H9 (cell line): ENCODE data around the gene MAML3. TPM values are rescaled to one million over a fixed set of nuclear protein-coding genes. Genes with fewer than 3 reads are reported as not detected.
A peak's percentile ranks its signal among the peaks of the same experiment; 100 is the strongest.

Experiments
- DNase-seq: peaks from one replicate; pipeline ENCODE4 v3.0.0-alpha.2; 2017
- H2AFZ ChIP-seq: one replicate; pipeline ENCODE4 v1.6.1; 2013; ENCODE audit warnings: mild to moderate bottlenecking, low read length, control low read depth, moderate library complexity
- H2AK5ac ChIP-seq: 2 replicates; pipeline ENCODE4 v1.6.1; 2013; ENCODE audit warnings: low read length, control low read depth, mixed read lengths; ENCODE audit not compliant: insufficient read length
- H2BK120ac ChIP-seq: one replicate; pipeline ENCODE4 v1.6.1; 2013; ENCODE audit warnings: low read depth, mild to moderate bottlenecking, low read length, control low read depth, inconsistent platforms; ENCODE audit not compliant: poor library complexity, severe bottlenecking
- H2BK12ac ChIP-seq: 2 replicates; pipeline ENCODE4 v1.6.1; 2013; ENCODE audit warnings: low read length, control low read depth, mixed read lengths, low read depth; ENCODE audit not compliant: insufficient read length
- H2BK15ac ChIP-seq: 2 replicates; pipeline ENCODE4 v1.6.1; 2013; ENCODE audit warnings: low read depth, low read length, control low read depth
- H2BK20ac ChIP-seq: one replicate; pipeline ENCODE4 v1.6.1; 2013; ENCODE audit warnings: low read depth, mild to moderate bottlenecking, low read length, control low read depth, inconsistent platforms; ENCODE audit not compliant: poor library complexity, severe bottlenecking
- H2BK5ac ChIP-seq: 2 replicates; pipeline ENCODE4 v1.6.1; 2013; ENCODE audit warnings: low read length, control low read depth, mixed read lengths; ENCODE audit not compliant: insufficient read length
- H3K14ac ChIP-seq: 2 replicates; pipeline ENCODE4 v1.6.1; 2013; ENCODE audit warnings: low read length, control low read depth; ENCODE audit not compliant: insufficient read depth
- H3K18ac ChIP-seq: 2 replicates; pipeline ENCODE4 v1.6.1; 2013; ENCODE audit warnings: low read depth, mild to moderate bottlenecking, mixed read lengths, low read length, control low read depth; ENCODE audit not compliant: insufficient read length
- H3K23ac ChIP-seq: 2 replicates; pipeline ENCODE4 v1.6.1; 2013; ENCODE audit warnings: low read length, control low read depth, mixed read lengths, low read depth; ENCODE audit not compliant: insufficient read length
- H3K23me2 ChIP-seq: 2 replicates; pipeline ENCODE4 v1.6.1; 2013; ENCODE audit warnings: low read depth, mild to moderate bottlenecking, mixed read lengths, low read length, control low read depth; ENCODE audit not compliant: insufficient read length, poor library complexity, severe bottlenecking
- H3K27ac ChIP-seq: 2 replicates; pipeline ENCODE4 v1.5.1; 2013; ENCODE audit warnings: low read length, control low read depth, mixed read lengths, low read depth; ENCODE audit not compliant: insufficient read length
- H3K27me3 ChIP-seq: 2 replicates; pipeline ENCODE4 v1.6.1; 2013; ENCODE audit warnings: low read length, control low read depth, inconsistent platforms; ENCODE audit not compliant: insufficient read depth
- H3K4ac ChIP-seq: 2 replicates; pipeline ENCODE4 v1.6.1; 2013; ENCODE audit warnings: low read depth, mild to moderate bottlenecking, control low read depth, inconsistent platforms, low read length, moderate library complexity
- H3K4me1 ChIP-seq: 2 replicates; pipeline ENCODE4 v1.6.1; 2013; ENCODE audit warnings: low read length, control low read depth, inconsistent platforms; ENCODE audit not compliant: insufficient read depth
- H3K4me2 ChIP-seq: 2 replicates; pipeline ENCODE4 v1.6.1; 2013; ENCODE audit warnings: low read length, control low read depth, mixed read lengths; ENCODE audit not compliant: insufficient read length, insufficient read depth
- H3K56ac ChIP-seq: 2 replicates; pipeline ENCODE4 v1.6.1; 2013; ENCODE audit warnings: low read depth, mild to moderate bottlenecking, mixed read lengths, low read length, control low read depth; ENCODE audit not compliant: insufficient read length
- H3K79me1 ChIP-seq: 2 replicates; pipeline ENCODE4 v1.6.1; 2013; ENCODE audit warnings: low read depth, mild to moderate bottlenecking, moderate library complexity, low read length, control low read depth, inconsistent platforms; ENCODE audit not compliant: insufficient read depth, poor library complexity, severe bottlenecking
- H3K79me2 ChIP-seq: 2 replicates; pipeline ENCODE4 v1.6.1; 2013; ENCODE audit warnings: low read length, control low read depth, inconsistent platforms; ENCODE audit not compliant: insufficient read depth
- H3K9ac ChIP-seq: 2 replicates; pipeline ENCODE4 v1.6.1; 2013; ENCODE audit warnings: low read length, control low read depth, mixed read lengths; ENCODE audit not compliant: insufficient read length; ENCODE audit errors: extremely low read depth
- H3K9me3 ChIP-seq: one replicate; pipeline ENCODE4 v1.6.1; 2013; ENCODE audit warnings: low read depth, low read length, inconsistent platforms; ENCODE audit not compliant: control insufficient read depth
- H3T11ph ChIP-seq: one replicate; pipeline ENCODE4 v1.6.1; 2013; ENCODE audit warnings: mild to moderate bottlenecking, low read length, control low read depth, inconsistent platforms
- H4K20me1 ChIP-seq: one replicate; pipeline ENCODE4 v1.6.1; 2013; ENCODE audit not compliant: control insufficient read depth, insufficient read length, insufficient read depth
- H4K5ac ChIP-seq: 2 replicates; pipeline ENCODE4 v1.6.1; 2013; ENCODE audit warnings: low read depth, mild to moderate bottlenecking, mixed read lengths, low read length, control low read depth; ENCODE audit not compliant: insufficient read length
- H4K8ac ChIP-seq: replicated peaks from 2 replicates; pipeline ENCODE4 v1.6.1; 2013; ENCODE audit warnings: low read length, control low read depth, mixed read lengths, low read depth; ENCODE audit not compliant: insufficient read length
- H4K91ac ChIP-seq: 2 replicates; pipeline ENCODE4 v1.6.1; 2013; ENCODE audit warnings: low read depth, mild to moderate bottlenecking, moderate library complexity, mixed read lengths, low read length, control low read depth; ENCODE audit not compliant: insufficient read length
- H3K27ac Mint-ChIP-seq, 3 experiments: 2 replicates in 2 of 3; 3 replicates in 1 of 3; pipeline ENCODE4 v1.8.0; 2020 to 2021; ENCODE audit warnings: mixed read lengths in 3 of 3, mild to moderate bottlenecking in 1 of 3, moderate library complexity in 1 of 3
- H3K27me3 Mint-ChIP-seq: 2 replicates; pipeline ENCODE4 v1.8.0; 2021; ENCODE audit warnings: low read depth, mild to moderate bottlenecking, moderate library complexity, mixed read lengths
- H3K36me3 Mint-ChIP-seq, 3 experiments: 2 replicates in 2 of 3; 3 replicates in 1 of 3; pipeline ENCODE4 v1.8.0; 2020 to 2021; ENCODE audit warnings: low read depth in 3 of 3, mixed read lengths in 3 of 3; ENCODE audit not compliant: insufficient read depth in 1 of 3
- H3K4me1 Mint-ChIP-seq, 2 experiments: 2 replicates each; pipeline ENCODE4 v1.8.0; 2020; ENCODE audit warnings: mixed read lengths in 2 of 2
- H3K4me3 Mint-ChIP-seq, 2 experiments: 2 replicates in 1 of 2; 3 replicates in 1 of 2; pipeline ENCODE4 v1.8.0; 2020 to 2021; ENCODE audit warnings: mild to moderate bottlenecking in 2 of 2, mixed read lengths in 2 of 2, moderate library complexity in 1 of 2
- H3K9me3 Mint-ChIP-seq, 2 experiments: 2 replicates in 1 of 2; 3 replicates in 1 of 2; pipeline ENCODE4 v1.8.0; 2020; ENCODE audit warnings: mild to moderate bottlenecking in 2 of 2, mixed read lengths in 2 of 2, moderate library complexity in 1 of 2
- WGBS: extraction: QIAGEN DNeasy Blood & Tissue Kit; methylation state at CpG from one replicate; pipeline ENCODE4 v1.1.7; 2013; ENCODE audit warnings: missing lambda C conversion rate, low lambda C conversion rate, mixed read lengths; ENCODE audit not compliant: insufficient read length; ENCODE audit errors: extremely low coverage; 5-methylcytosine and 5-hydroxymethylcytosine counted together
- total RNA-seq: library from RNA; stranded (reverse); gene quantifications from 2 replicates; pipeline ENCODE4 v1.2.1, GENCODE V29; 2021
- TF ChIP-seq, protein P1 (sequence below): fragments of 200-600 bp; sonication (generic); conservative IDR thresholded peaks from 3 replicates; pipeline ENCODE4 v1.8.0; 2021; ENCODE audit warnings: antibody characterized with exemption, mild to moderate bottlenecking

MAML3 gene
- total RNA-seq, 1 experiment from 2014 or later = 3.9 TPM

DNA sequence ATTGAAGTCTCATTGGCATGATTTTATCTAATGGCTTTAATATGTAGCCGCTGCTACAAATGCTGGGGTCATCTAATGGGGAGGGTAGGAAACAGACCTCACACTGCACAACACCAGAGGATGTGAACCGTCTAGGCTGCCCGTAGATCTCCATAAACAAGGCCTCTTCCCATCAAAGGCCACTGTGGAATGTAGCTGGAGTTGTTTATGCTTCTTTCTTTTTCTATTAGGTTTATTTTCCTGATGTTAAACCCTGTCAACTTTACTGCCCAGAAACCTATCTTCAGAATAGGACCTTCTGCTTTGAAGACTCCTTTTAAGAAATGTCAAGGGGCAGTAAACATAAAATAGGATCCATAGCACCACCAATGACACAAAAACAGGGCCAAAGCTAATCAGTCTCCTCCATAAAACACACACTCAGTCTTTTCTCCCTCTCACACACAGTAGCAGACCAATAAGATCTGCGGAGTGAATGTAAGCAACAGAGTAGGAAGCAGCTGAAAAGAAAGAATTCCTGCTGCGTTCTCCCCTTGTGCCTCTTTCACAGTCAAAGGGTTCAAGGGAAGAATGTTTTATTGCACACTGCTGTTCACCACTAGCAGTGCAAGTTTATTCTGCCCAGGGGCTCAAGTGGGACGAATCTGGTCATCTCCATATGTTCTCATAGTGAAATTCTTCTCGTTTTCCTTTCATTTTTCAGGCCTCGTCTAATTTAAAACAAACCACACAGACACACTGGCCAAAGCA lies 72.2 kb downstream of the MAML3 start:
- Histone ChIP-seq H3K27ac (peak overlapping the region; percentile 17), H2BK20ac (no peak overlapping the region), H2AFZ (no peak overlapping the region), H3K23ac (no peak overlapping the region), H2AK5ac (no peak overlapping the region), H3K14ac (no peak overlapping the region; the same call in 1 of the 2 replicates), H2BK12ac (no peak overlapping the region), H2BK5ac (no peak overlapping the region), H3K79me1 (no peaks in the 10 kb centered on the region), H3K79me2 (no peaks in the 10 kb centered on the region), H4K5ac (no peak overlapping the region), H4K20me1 (no peaks in the 10 kb centered on the region), H4K8ac (no peak overlapping the region), H3T11ph (no peak overlapping the region), H3K9me3 (no peaks in the 10 kb centered on the region), H3K9ac (no peak overlapping the region), H3K4me1 (peaks cover 14% of the 10 kb centered on the region; the same call in 1 of the 2 replicates), H3K4me2 (no peak overlapping the region), H4K91ac (no peak overlapping the region), H2BK15ac (no peak overlapping the region), H3K23me2 (no peaks in the 10 kb centered on the region), H3K27me3 (no peaks in the 10 kb centered on the region), H3K56ac (no peak overlapping the region), H3K18ac (no peak overlapping the region), H2BK120ac (no peak overlapping the region), H3K4ac (no peak overlapping the region)
- peaks cover 57% of the 10 kb centered on the region in 2 experiments for H3K4me1 Mint-ChIP-seq
- H3K36me3 Mint-ChIP-seq = no peaks in the 10 kb centered on the region
- H3K9me3 Mint-ChIP-seq = no peaks in the 10 kb centered on the region
- WGBS = no CpG with 5 or more reads among the region's 8 CpGs
- no peak overlapping the region for H3K4me3 Mint-ChIP-seq
- TF ChIP-seq, protein P1, sequence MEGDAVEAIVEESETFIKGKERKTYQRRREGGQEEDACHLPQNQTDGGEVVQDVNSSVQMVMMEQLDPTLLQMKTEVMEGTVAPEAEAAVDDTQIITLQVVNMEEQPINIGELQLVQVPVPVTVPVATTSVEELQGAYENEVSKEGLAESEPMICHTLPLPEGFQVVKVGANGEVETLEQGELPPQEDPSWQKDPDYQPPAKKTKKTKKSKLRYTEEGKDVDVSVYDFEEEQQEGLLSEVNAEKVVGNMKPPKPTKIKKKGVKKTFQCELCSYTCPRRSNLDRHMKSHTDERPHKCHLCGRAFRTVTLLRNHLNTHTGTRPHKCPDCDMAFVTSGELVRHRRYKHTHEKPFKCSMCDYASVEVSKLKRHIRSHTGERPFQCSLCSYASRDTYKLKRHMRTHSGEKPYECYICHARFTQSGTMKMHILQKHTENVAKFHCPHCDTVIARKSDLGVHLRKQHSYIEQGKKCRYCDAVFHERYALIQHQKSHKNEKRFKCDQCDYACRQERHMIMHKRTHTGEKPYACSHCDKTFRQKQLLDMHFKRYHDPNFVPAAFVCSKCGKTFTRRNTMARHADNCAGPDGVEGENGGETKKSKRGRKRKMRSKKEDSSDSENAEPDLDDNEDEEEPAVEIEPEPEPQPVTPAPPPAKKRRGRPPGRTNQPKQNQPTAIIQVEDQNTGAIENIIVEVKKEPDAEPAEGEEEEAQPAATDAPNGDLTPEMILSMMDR = no peak
- peak overlapping the region in 2 of 3 experiments; percentile 0 to 67; a peak in 5 of 7 replicates for H3K27ac Mint-ChIP-seq
- DNase-seq = no peak
- H3K27me3 Mint-ChIP-seq = no peaks in the 10 kb centered on the region
